Activated T-cell treated with anti-CD3 and anti-CD28 coated beads for 48 hours (primary cell): ENCODE data around the gene TOB1.

ENCODE experiments used
- DNase-seq: peaks from one replicate; pipeline ENCODE4 v3.0.0-alpha.2; 2020; ENCODE audit warnings: low read depth

Gene TOB1

DNA sequence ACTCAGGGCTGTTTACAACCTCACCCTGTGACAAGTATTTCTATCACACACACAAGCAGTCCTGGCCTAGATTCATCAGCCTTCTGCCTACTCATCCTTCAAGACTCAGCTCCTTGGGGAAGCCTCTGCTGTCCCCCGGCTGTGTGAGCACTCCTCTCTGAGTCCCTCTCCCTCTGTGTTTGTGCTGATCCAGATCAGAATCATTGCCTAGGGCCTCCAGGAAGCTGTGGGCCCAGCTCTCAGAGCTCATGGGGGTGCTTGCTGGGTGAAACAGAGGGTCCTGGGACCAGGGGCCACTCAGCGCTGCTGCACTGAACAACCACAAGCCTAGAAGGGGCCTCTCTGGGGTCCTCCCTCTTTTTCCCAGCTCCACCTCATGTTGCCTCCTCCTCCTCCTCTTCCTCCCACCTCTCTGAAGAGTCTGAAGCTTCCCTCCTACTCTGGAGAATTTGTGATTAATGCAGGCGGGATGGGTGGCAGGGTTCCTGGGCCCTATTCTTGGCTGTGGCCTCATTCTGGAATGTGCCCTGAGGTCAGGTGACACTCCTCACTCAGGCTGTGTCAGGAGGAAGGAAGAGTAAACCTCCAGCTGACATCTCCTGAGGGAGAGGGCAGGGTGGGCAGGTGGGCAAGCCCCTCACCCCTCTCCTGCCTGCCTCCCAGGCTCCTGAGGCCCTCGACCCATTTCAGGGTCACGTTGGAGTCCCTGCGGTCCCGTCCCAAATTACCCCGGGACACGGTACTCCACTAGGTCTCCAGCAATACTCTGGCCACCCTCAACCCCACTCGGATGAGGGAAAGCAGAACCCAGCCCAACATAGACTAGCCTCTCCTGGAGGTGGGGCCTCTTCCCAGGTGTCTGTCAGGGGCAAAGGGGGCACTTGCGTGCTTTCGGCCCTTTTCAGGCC lies 20.7 kb downstream of the TOB1 start:
- no peak for DNase-seq

DNA sequence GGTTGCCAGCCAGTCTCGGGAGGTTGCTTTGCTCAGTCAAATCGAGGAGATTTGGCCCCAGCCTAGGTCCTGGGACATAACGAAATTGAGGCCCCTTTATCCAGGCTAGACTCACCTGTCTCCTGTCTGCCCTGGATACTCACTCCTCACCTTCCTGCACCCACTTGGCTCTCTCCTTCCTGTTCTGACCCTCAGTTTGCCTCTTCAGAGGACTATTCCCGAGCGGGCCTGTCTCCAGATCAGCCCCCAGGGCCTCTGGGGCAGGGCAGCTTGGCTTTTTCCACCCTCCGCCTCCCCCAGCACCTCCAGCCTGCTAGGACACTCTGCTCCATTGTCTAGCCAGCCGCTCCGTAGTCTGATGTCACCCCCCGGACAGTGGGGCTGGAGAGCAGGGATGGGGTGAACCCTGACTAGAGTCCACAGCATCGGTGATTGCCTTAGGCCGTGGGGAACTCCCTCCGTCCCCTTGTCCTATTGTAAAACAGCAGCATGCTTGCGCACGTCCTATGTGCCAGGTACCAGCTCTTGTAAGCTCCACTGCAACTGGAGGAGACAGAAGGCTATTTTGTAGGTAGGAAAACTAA lies 21.9 kb downstream of the TOB1 start:
- DNase-seq: no peak

DNA sequence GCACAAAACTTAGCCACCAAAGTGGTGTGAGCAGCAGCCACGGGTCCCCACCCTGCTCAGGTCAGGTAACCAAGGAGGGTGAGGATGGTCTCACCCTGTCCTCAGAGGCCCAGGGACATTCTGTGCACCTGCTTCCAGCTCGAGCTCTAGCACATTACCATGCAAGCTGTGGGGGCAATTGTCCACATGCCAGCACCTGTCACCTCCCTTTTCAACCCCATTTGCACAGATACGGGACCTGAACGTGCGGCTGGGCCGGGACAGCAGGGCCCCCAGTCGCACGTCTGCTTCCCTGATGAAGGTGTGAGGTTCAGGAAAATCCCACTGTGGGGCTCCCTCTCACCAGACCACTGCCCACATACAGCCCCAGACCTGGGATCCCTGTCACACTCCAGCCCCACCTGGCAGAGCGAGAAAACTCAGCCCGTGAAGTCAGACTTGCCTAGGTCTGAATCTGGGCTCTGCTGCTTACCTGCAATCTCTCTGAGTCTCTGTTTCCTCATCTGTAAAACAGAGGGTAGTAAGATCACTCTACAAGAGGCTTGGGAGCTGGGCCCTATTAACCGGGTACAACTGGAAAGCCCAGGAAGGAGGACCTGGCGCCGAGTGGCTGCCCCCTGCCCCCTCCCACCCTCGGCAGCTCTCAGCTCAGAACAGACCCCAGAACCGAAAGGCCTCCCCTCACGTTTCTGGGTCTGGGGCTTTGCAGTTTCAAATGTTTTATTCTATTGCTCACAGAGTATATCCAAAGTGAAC lies 22.8 kb downstream of the TOB1 start:
- DNase-seq: no peak

DNA sequence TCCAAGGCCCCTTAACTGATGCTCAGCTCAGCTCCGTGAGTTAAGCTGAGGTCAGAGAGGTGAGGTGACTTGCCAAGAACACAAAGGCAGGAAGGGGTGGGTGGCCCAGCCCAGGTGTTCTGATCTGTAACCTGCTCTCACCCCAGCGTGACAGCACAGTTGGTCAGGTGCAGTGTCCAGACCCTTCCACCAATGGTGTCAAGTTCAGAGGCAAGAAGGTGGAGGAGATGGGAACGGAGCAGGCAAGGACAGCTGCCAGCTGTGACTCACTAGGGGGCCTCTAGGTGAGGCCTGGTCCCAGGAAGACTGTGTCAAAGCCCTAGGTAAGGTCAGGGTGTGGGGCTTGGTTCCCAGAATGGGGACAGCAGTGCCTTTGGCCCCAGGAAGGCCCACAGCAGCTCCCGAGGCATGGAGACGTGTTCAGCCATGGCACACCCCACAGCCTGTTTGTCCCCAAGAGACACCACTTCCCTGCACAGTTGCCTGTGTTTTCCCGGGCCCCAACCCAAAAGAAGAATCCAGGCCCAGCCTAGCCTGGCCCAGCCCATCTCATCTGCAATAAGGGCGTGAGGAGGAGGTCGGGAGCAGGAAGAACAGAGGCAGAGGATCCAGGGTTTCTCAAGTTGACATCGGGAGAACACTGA lies 23.5 kb downstream of the TOB1 start:
- DNase-seq: no peak

DNA sequence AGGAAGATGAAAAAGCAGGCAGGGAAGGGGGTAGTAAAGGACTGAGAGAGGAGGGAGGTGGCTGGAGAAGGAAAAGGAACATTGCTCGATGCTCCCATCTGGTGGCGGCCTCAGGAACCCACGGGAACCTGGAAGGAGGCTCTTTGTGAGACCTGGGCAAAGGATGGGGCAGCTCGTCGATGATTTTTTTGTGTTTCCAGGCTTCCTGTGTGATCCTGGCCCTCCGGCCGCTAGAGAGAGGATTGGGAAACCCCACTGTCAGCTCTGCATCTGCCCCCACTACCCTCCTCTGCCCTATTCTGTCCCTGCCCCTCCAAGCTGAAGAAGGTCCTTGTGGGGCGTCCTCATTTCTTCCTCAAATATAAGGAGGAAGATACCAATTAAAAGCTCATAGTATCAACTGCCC lies 24.2 kb downstream of the TOB1 start:
- DNase-seq: peak; percentile 33

DNA sequence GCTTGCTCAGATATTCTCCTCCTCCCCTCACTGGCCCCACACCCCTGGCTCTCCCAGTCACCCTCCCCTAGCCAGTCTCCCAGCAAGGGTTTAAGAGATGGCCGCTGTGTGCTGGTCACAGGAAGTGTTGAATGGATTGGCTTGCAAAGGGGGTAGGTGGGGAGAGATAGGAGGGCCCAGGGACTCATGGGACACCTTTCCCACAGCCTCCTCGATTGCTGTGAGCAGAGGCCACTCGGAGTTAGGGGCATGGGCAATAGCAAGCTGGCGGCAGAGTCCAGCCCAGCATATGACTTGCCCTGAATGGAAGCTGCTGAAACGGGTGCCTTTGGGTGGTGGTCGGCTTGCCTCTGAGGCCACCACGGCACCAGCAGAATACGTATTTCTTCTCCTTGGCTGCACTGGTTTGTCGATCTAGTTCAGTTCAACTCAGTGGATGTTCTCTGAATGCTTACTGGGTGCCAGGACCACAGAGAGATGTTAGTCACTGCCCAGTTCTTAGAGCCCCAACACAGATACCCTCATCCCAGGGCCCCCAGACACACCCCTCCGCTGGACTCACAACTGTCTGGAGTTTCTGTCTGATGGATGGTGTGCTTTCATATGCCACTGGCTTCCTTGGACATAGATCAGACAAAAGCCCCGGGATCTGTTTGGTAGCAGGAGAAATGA lies 24.7 kb downstream of the TOB1 start:
- no peak for DNase-seq

DNA sequence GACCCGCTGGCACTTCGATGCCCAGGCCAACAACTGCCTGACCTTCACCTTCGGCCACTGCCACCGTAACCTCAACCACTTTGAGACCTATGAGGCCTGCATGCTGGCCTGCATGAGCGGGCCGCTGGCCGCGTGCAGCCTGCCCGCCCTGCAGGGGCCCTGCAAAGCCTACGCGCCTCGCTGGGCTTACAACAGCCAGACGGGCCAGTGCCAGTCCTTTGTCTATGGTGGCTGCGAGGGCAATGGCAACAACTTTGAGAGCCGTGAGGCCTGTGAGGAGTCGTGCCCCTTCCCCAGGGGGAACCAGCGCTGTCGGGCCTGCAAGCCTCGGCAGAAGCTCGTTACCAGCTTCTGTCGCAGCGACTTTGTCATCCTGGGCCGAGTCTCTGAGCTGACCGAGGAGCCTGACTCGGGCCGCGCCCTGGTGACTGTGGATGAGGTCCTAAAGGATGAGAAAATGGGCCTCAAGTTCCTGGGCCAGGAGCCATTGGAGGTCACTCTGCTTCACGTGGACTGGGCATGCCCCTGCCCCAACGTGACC lies 25.8 kb downstream of the TOB1 start:
- no peak for DNase-seq

DNA sequence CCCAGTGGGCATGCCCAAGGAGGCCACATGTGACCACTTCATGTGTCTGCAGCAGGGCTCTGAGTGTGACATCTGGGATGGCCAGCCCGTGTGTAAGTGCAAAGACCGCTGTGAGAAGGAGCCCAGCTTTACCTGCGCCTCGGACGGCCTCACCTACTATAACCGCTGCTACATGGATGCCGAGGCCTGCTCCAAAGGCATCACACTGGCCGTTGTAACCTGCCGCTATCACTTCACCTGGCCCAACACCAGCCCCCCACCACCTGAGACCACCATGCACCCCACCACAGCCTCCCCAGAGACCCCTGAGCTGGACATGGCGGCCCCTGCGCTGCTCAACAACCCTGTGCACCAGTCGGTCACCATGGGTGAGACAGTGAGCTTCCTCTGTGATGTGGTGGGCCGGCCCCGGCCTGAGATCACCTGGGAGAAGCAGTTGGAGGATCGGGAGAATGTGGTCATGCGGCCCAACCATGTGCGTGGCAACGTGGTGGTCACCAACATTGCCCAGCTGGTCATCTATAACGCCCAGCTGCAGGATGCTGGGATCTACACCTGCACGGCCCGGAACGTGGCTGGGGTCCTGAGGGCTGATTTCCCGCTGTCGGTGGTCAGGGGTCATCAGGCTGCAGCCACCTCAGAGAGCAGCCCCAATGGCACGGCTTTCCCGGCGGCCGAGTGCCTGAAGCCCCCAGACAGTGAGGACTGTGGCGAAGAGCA lies 26.4 kb downstream of the TOB1 start:
- no peak for DNase-seq

DNA sequence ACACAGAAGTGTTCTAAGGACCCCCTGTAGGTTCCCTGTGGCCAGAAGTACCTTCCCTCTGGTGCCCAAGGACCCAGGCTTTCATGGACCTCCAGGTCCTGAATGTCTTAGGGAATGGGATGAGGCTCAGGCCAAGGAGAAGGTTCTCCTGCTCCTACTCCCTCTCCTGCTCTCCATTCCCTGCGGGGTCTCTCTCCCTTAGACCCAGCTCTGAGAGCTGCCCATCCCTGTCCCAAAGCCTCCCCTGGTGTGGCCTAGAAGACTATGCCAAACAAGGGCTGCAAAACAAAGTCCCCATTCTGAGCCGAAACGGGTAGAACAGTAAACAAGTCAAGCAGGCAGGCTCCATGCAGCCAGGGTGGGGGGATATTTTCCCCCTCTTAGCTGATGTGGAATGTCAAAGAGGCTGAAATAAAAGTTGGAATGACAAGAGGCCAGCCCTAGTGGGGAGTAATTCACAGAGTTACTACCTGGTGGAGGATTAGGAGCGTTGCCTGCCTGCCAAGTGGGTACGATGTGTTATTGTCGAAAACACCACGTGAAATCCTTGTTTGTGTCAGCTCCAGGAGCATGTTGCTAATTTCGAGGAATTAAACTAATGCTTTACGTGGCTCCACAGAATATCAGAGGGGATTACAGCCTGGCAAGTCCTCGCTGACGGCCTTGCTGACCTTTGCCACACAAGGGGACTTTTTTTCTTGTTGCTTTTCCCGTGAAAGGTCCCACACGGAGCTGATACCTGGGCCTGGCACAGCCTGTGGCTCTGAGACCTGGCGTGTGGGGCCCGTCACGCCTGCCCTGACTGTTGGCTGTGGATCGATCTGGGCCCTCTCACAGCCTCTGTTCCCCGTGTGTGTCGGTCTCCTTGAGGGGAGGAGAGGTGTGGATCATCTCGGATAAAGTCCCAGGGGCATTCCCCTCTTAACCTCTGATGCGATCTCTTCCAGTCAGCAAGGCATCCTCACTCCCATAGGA lies 27.9 kb downstream of the TOB1 start:
- no peak for DNase-seq

DNA sequence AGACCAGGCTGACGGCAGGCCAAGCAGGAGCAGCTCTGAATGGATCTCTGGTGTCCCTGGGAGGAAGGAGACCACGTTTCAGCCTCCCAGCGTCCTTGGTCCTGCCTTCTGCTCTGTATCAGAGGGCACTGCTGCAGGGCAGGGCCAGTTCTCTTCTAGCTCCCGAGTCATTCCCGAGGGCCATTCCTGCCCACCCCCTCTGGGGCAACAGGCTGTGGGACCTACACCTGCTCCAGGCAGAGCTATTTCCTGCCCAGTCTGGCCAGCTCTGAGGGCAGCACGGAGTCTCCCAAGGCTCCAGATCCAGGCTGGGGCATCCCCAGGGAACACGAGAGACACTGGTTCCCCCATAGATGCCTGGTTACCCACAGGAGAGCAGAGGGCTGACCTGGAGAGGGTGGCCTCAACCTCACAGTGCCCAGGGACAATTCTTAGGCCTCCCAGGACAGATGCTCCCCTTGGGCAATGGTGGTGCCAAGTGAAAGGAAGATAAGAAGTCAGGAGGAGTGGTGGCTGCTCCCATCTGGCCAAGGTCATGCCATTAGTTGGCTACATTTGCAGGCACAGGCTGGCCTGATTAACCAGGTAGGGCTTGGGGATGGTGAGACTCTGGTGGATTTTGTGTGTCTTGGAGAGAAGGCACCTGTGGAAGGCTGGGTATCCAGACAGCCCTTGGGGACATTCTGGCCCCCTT lies 28.7 kb downstream of the TOB1 start:
- DNase-seq: no peak

DNA sequence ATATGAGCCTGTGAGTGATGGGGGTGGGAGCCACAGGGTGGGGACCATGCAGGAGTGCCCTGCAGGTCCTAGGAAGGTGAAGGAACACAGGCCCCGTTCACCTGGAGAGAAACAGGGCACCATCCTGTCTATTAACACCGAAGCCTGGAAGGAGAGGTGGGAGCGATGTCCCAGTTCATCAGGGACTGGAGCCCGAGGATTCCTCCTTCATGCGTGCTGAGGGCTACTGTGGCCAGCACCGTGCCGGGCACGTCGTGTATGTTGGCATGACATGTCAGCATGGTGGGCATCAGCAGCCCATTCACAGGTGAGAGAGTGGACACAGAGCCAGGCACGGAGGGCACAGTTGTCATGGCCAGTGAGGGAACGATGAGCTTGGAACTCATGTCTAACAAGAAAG lies 29.3 kb downstream of the TOB1 start:
- no peak for DNase-seq

DNA sequence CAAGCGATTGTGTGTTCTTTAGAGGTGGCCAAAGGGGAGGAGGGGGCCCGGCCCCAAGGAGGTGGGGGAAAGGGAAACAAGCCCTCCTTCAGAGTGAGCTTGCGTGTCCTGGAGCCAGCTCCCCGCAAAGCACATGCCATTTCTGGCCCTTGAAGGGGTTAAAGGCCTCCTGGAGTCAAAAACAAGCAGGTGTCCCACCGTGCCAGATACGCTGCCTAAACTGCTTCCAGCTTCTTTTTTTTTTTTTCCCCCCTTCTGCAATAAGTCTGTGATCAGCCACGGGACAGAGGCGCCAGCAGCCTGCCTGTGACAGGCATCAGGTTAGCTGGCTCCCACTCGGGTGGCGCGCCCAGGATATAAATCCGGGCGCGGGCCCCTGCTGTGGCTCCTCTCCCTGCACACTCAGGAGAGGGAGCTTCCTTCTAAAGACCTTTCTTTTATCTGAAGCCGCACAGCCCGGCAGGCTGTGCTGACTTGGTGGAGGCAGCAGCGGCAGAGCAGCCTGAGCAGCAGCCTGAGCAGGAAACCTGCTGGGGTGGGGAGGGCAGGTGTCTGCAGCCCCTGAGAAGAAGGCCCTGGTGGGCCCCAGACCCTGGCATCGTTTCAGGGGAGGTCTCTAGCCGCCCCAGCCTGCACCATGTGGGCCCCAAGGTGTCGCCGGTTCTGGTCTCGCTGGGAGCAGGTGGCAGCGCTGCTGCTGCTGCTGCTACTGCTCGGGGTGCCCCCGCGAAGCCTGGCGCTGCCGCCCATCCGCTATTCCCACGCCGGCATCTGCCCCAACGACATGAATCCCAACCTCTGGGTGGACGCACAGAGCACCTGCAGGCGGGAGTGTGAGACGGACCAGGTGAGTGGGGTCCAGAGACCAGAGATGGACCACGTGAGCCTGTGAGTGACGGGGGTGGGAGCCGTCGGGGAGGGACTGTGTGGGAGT lies 30.6 kb downstream of the TOB1 start, which contains the start of gene WFIKKN2:
WFIKKN2 (plus strand) TSS at position 286 of the 934 bp plus-strand sequence; CDS start at position 638, 352 bp downstream.
- no peak for DNase-seq

DNA sequence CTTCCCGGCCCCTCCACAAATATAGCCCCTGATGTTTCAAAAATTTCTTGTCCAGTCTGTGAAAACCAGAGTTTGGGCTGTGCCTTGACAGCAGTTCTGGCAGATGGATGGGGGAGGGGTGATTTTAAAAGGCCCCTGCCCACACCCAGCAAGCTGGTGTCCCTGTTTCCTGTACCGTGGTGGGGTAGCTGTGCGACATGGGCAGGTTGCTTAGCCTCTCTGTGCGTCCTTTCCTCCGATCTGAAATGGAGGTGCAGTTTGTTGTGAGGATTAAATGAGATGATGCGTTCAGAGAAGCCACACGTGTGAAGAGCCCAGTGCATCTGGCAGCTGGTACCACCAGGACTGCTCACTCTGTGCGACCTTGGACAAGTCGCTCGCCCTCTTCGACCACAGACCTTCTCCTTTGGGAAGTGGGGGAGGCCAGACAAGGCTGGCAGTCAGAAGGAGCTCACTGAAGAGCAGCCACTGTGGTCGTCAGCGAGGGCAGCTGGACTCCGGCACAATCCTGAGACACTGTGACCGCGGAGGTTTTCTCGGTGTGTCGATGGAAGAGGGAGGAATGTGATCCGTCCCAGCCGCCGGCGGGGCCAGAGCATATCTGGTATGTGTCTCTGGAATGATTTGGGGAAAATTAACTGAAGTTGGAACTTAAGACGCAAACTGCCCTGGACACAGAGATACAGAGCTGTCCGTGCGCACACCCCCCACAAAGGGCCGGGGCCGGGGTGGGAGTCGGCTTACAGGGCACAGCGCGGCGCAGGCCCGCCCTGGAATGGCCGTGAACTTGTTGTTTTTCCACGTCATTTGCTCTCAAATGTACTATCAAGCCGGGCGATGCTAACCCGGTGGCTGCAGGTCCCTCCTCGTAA lies 31.5 kb downstream of the TOB1 start:
- DNase-seq: no peak

DNA sequence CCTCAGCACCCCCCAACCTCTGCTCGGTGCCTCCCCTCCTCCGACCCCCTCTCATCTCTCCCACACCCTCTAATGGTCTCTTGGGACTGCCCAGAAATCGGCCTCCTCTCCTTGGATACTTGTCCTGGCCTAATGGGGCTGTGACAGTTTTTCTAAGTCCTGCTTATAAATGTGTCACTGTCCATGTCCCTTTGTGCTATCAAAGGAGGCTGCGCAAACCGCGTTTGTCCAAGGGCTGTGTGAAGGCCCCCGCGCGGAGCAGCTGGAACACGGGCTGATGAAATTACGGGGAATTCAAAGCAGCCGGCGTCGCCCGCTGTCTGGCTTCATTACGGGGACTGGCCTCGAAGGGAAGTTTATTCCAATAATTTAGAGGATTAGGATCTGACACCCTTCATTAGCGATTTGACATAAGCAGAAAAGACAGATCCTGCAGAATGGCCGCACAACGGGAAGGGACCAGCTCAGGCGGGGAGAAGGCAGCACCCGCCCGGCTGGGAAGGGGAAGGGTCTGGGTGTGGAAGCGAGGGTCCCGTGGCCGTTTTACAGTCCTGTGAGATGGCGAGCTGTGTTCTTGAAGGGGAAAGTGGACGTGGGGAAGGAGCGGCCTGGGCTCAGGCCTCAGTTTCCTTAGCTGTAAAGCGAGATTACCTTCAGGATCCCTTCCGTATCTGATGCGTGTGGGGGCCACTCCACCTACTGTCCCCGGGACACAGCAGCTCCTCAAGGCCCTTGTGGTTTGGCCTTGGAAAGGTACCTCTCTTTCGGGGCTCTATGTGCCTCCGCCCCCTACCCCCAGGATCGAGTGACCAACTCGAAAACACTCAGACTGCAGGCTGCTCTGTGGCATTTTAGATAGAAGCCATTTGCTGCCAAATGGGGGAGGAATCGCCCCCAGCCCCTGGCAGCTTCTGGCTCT lies 32.4 kb downstream of the TOB1 start:
- DNase-seq: no peak

DNA sequence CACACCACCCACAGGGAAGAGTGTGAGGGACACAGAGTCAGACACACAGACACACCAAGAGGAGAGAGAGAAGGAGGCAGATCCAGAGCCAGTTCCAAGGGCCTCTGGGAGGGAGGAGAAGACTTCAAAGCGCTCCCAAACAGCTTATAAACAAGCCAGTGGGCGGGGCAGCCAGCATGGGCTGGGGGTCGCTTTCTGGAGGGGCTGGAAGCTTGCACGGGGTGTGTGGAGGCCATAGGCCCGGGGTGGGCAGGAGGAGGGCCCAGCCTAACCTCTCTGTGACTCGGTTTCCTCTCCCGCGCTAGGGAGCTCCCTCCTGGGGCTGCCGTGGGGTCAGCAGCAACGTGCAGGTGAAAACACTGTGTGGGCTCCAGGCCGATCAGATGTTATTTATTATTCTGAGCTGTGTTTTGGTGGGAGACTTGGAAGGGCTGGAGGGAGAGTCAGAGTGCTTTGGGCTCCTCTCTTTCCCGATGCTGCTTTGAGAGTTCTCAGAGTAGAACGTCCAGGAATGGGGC lies 33.2 kb downstream of the TOB1 start:
- no peak for DNase-seq
